GM21529 (cell line): ENCODE results near the gene GRK5.

Experiments
- ATAC-seq: cut with Tn5 transposase; IDR thresholded peaks from one replicate; pipeline ENCODE4 v1.9.1; 2021; ENCODE audit not compliant: unreplicated experiment

The GRK5 gene

GRCh38 chr10:119398996-119399395 lies 191.6 kb downstream of the GRK5 start:
- ATAC-seq, result no peak

DNA sequence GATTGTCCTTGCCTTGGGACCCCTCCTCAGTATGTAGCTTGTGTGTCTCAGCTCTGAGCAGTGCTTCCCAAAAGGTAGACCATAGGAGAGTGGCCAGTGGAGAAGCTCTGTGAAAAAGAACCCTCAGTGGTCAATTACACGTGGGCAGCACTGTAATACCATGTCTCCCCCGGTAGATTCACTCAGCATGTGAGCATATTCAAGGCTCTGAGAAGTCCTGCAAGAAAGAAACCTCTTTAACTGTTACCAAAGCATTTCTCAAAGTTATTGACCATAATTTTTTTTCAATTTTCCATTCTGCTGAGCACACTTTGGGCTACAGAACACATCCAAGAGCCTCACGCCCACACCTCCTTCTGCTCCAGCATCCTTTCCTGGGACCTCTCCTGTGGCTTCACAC lies 192.1 kb downstream of the GRK5 start:
- no peak for ATAC-seq

- ATAC-seq, result no peak
Measured at GRCh38 chr10:119401671-119402395, 194.5 kb downstream of the GRK5 start.

DNA sequence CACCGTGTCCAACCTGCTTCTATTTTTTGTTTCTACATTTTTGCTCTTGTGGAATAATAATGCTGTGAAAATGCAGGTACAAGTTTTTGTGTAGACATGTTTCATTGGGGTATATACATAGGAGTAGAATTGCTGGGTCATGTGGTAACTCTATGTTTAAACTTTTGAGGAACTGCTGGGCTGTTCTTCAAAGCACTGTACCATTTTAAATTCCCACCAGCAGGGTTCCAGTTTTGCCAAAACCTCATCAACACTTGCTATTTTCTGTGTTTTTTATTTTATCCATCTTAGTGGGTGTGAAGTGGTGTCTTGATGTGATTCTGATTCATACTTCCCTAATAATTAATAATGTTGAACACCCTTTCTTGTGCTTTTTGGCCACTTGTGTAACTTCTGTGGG lies 196.6 kb downstream of the GRK5 start:
- ATAC-seq, result no peak

GRCh38 chr10:119404719-119405519 lies 197.5 kb downstream of the GRK5 start:
- ATAC-seq, result no peak

DNA sequence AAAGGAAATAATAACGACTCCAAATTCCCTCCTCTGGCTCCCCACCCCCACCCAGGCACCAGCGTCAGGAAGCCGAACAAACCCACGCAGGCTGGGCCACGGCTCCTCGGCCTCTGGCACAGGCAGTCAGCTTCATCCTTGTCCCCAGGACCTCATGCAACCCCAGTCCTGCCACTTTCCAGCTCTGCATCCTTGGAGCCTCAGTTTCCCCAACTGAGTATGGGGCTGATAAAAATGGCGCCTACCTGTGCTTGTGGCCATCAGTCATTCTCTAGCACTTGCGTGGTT lies 198.1 kb downstream of the GRK5 start:
- ATAC-seq, result no peak

GRCh38 chr10:119406137-119406536 lies 198.8 kb downstream of the GRK5 start:
- ATAC-seq, result no peak

- no peak for ATAC-seq
Measured at GRCh38 chr10:119406601-119407253, 199.4 kb downstream of the GRK5 start.

DNA sequence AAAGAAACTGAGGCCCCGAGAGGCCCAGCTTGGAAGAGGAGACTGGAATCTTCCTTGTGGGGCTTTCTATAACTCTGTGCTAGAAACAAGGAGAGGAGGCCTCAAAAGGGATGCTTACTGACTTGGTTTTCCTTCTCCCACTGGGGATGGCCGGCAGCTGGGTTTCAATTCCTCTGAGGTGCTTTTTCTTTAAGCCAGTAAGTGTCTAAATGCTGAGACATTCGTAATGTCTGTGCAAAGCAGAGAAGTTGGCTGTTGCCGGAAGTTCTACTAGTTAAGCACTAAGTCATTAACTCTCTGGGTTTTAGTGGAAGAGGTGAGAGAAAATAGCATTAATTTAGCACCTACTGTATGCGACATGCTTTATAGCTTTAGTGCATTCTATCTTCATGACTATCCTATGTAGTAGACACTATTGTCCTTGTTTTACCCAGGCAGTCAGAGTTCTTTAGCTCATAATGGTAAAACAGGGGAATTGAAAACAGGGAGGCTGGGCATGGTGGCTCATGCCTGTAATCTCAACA lies 199.9 kb downstream of the GRK5 start:
- ATAC-seq, result no peak

DNA sequence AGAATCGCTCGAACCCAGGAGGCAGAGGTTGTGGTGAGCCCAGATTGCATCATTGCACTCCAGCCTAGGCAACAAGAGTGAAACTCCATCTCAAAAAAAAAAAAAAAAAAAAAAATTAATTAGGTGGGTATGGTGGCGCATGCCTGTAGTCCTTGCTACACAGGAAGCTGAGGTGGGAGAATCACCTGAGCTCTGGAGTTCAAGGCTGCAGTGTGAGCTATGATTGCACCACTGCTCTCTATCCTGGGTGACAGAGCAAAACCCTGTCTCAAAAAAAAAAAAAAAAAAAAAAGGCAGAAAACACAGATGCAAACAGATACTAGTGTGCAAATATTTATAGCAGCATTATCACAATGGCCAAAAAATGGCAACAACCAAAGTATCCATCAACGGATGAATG lies 200.7 kb downstream of the GRK5 start:
- no peak for ATAC-seq

DNA sequence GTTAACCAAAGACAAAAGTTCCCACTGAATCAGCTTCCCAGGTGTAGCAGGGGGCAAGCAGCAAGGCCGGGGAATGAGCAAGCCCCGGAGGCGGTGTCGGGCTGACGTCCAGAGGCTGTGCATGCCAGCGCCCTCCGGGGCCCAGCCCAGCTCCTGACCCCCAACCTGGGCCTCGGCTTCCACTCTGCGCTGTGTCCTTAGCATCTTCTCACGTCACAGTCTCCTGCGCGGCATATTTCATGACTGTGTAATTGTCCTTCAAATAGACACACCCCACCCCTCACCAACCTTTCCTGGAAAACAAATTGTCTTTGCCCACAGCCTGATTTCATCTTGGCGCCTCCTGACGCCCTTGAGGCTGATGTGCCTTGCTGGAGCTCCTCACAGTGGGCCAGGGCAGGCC lies 201.6 kb downstream of the GRK5 start:
- no peak for ATAC-seq

- no peak for ATAC-seq
Measured at GRCh38 chr10:119409385-119409784, 202.0 kb downstream of the GRK5 start.

- ATAC-seq, result no peak
Measured at GRCh38 chr10:119409906-119410305, 202.5 kb downstream of the GRK5 start.

DNA sequence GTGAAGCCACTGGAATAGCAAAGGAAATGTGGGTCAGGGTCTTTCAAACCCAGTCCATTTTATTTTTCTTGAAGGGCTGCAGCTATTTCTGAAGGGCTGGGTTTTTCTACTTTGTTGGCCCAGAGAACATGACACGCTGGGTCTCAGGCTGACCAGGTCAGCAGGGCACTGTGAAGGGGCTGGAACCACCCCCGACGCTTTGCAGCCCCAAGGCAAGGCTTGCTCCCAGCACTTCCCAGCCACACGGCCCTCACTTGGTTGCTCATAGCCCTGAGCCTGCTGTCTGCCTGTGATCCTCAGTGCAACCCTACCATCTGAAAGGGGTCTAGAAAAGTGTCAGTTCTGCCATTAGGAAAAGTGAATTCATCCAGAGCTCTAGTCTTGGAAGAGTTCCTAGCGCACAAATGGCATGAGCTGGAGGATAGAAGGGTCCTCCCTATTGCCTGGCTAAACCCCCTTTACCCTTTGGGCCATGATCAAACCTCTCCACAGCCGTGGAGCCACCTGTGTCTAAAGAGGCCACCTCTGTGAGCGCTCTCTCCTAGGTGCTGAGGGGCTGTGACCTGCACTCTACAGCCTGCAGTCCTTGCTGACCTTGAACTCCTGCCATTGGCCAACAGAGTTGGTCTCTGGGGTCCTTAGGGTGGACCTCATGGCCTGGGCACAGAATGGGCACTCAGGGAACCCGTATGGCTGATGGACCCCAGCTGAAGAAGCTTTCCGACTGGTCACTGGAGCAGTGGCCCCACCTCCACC lies 203.2 kb downstream of the GRK5 start:
- ATAC-seq, result no peak

DNA sequence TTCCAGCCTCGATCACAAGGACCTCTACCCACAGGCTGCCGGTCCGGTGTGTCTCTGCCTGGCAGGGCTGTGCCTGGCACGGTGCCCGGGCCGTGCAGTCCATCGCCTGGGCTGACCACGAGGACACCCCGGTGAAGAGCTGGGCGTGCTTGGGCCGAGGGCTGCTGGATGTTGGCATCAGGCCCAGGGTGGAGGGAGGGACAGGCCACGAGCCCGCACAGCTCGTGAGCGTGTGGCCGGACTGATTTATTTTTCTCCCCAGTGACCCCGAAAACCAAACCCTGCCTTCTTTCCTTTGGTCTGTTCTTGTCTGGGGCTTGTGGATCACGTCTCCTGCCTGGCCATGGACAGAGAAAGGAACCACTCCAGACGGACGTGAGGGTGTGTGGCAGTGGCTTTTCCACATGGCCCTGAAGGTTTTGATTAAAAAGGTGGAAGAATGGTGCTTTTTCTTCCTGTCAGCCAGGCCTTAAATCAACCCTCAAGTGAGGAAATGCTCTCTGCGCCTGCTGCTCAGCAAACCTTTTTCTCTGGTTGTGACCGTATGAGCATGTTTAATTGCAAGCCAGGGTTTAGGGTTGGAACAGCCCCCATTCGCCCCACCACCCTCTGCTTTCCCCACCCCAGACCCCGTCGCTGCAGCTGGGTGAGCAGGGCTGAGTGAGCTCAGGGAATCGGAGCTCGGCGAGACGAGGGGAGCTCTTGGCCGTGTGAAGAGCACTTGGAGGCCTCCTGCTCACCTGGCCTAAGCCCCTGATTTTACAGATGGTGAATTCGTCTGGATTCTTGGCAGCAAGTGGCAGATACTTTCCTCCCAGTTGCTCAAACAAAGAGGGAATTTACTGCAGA lies 205.1 kb downstream of the GRK5 start:
- no peak for ATAC-seq

DNA sequence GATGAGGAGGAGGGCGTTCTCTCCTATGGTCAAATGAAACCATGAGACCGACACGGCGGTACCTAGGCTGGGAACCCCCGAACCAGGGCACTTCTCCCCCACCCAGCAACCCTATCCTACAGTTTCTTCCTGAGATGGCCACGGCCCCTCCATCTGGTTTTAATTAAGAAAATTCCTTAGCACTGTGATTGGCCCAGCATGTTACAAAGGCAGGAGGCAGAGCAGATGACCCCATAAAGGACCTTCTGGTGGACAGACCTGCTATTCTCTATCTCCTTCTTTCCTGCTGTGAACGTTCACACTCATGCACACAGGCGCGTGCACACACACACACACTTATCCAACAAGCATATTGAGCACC lies 205.7 kb downstream of the GRK5 start:
- ATAC-seq, result no peak

DNA sequence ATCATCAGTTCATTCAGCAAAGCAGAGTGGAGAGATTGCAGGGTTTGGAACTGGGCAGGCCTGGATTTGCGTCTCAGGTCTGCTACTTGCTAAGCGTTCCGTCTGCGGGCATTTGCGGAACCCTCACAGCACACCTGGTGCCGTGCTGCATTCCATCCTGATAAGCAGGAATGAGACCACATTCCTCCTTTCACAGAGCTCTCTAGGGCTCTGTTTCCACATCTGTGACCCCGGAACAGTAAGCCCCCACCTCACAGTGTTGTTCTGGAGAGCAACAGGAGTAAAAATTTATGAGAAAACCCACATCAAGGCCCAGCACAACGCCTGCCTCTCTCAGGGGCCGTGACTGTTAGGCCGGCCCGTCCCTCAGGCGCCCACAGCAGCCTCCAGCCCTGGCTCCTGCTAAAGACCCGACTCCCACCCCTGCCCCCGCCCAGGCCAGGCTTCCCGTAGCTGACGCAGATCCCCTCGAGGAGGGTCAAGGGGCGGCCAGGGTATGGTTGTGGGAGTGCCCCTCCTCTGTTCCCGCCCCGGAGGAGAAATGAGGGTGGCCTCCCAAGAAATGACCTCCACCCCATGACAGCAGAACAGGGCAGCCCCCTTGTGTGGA lies 206.2 kb downstream of the GRK5 start:
- no peak for ATAC-seq

GRCh38 chr10:119414081-119414611 lies 206.8 kb downstream of the GRK5 start:
- ATAC-seq, result no peak

- no peak for ATAC-seq
Measured at GRCh38 chr10:119415121-119415520, 207.8 kb downstream of the GRK5 start.
